ENCODE results near the gene ZNF503.

The ZNF503 gene

DNA sequence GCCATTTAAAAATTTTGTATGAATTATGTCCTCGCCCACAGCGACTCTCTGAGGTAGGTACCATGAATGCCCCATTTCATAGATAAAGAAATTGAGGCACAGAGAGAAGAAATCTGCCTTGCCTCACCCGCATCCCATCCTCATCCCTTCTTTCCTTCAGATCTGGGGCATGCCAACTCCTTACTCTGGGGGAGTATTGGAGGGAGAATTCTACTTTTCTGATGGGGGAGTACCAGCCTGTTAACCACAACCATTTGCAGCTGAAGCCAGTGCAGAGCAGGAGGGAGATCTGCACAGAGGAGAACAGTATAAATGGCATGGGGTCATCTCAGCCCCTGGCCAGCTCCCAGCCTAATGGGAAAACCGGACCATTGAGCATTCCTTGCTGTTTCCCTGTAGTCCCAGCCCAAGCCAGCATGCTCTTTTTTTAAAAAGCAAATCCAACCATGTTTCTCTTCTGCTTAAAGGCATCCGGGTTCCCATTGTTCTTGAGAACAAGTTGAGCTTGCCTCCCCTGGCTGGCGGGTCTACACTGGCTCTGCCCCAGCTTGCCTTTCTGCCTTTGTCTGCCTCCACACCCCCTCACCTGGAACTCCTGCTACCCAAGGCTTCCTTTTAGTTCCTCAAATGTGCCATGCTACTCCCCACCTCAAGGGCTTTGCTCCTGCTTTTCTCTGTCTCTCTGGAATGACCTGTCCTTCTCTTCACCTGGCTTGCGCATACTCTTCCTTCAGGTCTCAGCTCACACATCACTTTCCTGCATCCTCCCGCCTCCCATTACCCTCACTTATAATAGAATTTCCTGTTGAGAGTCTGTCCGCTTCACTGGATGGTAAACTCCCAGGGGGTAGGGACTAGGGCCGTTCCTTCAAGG, 8.8 kb upstream of the ZNF503 start:
- no peak overlapping the region for H3K4me3 ChIP-seq (ENCODE audit: low read depth, low read length)
- DNase-seq (ENCODE audit: low read depth) = no peak
- TF ChIP-seq, protein P1, sequence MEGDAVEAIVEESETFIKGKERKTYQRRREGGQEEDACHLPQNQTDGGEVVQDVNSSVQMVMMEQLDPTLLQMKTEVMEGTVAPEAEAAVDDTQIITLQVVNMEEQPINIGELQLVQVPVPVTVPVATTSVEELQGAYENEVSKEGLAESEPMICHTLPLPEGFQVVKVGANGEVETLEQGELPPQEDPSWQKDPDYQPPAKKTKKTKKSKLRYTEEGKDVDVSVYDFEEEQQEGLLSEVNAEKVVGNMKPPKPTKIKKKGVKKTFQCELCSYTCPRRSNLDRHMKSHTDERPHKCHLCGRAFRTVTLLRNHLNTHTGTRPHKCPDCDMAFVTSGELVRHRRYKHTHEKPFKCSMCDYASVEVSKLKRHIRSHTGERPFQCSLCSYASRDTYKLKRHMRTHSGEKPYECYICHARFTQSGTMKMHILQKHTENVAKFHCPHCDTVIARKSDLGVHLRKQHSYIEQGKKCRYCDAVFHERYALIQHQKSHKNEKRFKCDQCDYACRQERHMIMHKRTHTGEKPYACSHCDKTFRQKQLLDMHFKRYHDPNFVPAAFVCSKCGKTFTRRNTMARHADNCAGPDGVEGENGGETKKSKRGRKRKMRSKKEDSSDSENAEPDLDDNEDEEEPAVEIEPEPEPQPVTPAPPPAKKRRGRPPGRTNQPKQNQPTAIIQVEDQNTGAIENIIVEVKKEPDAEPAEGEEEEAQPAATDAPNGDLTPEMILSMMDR (IDR thresholded peaks at IDR 0.05; ENCODE audit: insufficient read depth, low read depth, low read length, missing control alignments) = no peak

DNA sequence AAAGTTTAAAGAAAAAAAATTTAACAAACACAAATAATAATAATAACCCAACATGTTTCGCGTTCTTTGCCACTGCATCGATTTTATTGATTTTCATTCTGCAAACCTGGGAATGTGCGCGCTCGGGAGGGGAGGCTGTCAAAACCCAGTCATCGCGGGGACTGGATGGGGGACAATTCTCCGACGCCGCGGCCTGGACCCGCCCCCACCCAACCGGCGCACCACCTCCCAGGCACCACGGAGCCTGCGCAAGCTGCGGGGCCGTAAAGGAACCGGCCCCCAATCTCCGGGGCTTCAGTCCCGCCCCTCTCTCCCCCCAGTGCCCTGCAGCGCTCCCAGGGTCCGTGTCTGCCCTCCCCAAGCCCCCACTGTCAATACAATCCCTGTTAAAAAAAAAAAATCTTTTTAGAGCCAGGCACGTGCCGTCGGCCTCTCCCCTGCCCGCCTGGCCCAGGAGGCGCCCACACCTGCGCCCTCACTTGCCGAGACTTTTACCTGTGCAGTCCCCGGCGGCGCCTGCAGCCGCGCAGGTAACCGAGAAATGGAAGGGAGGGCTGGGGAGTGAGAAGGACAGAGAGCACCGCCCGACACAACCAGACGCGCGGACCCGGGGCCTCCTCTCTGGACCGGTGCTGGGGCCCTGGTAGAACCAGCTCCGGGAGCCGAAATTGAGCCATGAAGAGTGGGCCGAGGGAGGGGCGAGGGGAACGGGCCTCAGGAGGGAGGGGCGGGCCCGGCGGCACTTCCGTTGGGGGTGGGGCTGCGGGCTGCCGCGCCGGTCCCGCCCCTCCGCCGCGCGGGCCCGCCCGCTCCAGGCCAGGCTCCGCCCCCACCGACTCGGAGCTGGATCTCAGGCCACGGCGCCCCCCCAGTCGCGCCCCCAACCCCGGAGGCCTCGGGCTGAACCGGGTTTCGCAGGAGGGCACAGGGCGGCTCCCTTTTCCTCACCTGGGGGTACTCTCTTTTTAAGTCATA, 7.6 kb upstream of the ZNF503 start:
- peak; percentile 32 for DNase-seq (ENCODE audit: low read depth)
- H3K4me3 ChIP-seq (ENCODE audit: low read depth, low read length) = peak overlapping the region; percentile 55
- TF ChIP-seq, protein P1 (IDR thresholded peaks at IDR 0.05; ENCODE audit: insufficient read depth, low read depth, low read length, missing control alignments) = no peak

GRCh38 chr10:75408509-75408875, 6.9 kb upstream of the ZNF503 start:
- TF ChIP-seq, protein P1 (IDR thresholded peaks at IDR 0.05; ENCODE audit: insufficient read depth, low read depth, low read length, missing control alignments) = no peak
- H3K4me3 ChIP-seq (ENCODE audit: low read depth, low read length) = peak overlapping the region; percentile 55
- DNase-seq (ENCODE audit: low read depth) = no peak

GRCh38 chr10:75407713-75408508, 6.3 kb upstream of the ZNF503 start:
- TF ChIP-seq, protein P1 (IDR thresholded peaks at IDR 0.05; ENCODE audit: insufficient read depth, low read depth, low read length, missing control alignments) = no peak
- no peak for DNase-seq (ENCODE audit: low read depth)
- H3K4me3 ChIP-seq (ENCODE audit: low read depth, low read length) = peak overlapping the region; percentile 55

GRCh38 chr10:75407224-75407712, 5.7 kb upstream of the ZNF503 start:
- H3K4me3 ChIP-seq (ENCODE audit: low read depth, low read length) = no peak overlapping the region

More at GRCh38 chr10:75407224-75407712, 5.7 kb upstream of the ZNF503 start:
- TF ChIP-seq, protein P1 (IDR thresholded peaks at IDR 0.05; ENCODE audit: insufficient read depth, low read depth, low read length, missing control alignments) = no peak
- DNase-seq (ENCODE audit: low read depth) = no peak

Measured in GM12865 (cell line).